Fibroblast of skin of left quadriceps (primary cell): Measurements from ENCODE around the gene BEST2.

Source experiments
- DNase-seq, 2 experiments: peaks; one replicate each; pipeline ENCODE4 v3.0.0-alpha.2; 2013; ENCODE audit warnings: low read depth in 2 of 2

The BEST2 gene

GRCh38 chr19:12769689-12770088 is 18.1 kb downstream of the BEST2 start:
- no peak for DNase-seq

- DNase-seq, result no peak
Measured at GRCh38 chr19:12770922-12771321, 19.3 kb downstream of the BEST2 start.

- no peak for DNase-seq
Measured at GRCh38 chr19:12772323-12772722, 20.7 kb downstream of the BEST2 start.

- DNase-seq, result no peak
Measured at GRCh38 chr19:12773571-12773970, 22.0 kb downstream of the BEST2 start.

DNA sequence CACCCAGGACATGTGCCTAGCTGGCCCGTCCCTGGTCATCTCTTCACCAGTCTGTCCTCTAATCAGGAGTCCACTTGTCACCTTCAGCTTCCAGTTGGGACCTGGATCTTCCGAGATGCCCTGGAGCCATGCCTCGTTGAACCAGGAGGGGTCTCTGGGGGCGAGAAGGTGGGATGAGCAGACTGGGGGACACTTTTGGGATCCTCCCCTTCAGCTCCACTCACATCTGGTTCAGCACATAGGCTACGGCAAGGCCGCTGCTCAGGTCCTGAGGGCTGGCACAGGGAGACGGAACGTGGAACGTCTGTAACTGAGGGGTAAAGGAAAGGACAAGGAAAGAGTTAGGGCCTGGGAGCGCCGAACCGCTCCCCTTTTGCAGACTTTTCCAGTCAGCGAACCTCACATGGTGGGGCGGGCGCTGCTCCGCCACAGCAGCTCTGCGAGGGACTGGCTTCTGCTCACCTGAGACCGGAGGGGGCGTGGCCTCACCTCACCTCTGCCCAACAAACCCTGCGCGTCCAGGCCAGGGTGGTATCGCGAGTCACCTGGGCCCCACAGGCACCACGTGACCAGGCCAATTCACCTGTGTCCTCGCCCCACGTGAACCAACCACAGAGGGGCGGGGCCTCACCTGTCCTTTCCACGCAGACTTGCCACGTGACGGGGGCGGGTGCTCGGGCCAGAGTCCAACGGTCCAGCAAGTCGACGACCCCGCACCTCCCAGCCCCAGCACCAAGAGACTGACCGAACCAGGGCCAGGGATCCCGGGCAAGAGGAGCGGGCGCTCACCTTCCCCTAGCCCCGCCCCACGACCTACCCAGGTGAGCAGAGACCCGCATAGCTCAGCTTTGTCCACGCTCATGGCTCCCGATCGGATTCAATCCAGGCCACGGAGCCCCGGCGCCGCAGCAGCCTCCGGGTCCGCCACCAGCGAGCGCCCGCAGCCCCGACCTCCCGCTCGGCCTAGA is 23.3 kb downstream of the BEST2 start, which contains the start of gene HOOK2:
Gene HOOK2 (minus strand): TSS at position 965 of the 968 bp plus-strand sequence. CDS start 103 bp downstream, at position 862.
- no peak for DNase-seq

GRCh38 chr19:12777217-12778016 is 25.8 kb downstream of the BEST2 start:
- DNase-seq, result no peak

DNA sequence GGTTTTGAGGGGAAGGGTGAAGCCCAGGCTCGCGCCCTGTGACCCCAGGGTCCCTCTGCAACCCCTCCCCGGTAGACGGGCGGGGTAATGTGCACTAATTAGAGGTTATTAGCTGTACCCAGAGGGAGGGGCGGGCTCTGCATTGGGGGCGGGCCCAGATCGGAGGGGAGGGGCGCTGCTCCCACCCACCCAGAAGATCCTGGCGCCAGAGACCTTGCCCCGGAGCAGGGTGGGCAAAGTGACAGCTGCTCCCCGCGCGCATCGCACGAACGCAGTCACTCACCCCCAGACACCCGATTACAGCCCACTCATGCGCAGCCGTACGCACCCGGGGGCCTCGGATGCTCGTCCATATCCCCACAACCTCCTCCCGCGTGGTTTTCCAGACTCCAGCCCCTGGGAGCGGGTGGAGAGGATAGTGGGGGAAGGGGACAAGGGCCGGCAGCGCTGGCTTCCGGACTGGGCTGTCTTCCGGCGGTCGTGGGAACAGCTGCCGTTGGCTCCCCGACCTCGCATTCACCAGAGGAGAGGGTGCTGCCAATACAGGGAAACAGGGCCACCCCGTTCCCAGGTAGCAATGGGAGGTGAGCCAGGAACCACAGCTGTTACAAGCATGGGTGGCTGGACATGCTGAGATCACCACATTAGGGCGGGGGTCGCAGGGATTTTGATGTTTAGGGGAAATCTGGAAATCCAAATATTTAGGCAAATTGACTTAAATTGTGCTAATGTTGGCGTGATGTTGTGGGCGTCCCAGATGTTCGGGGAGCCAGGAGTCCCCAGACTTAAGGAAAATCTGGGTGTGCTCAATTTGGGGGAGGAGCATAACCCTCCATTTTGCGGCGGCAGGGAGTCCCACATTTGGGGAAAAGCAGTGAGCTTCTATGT is 26.7 kb downstream of the BEST2 start:
- peak; percentile 50 to 55 for DNase-seq

DNA sequence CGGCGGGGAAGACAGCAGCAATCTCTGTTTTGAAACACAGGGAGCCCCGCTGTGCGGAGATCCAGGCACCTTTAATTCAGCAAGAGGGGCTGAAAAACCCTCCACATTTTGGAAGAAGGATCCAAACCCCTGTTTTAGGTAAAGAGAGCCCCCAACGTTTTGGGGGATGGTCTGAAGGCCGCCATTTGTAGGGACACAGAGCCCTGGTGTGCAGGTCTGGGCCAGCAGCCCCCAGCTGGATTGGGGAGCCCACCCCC is 27.2 kb downstream of the BEST2 start:
- DNase-seq, result no peak

- peak; percentile 71 to 75 for DNase-seq
Measured at GRCh38 chr19:12779162-12779993, 27.8 kb downstream of the BEST2 start.

GRCh38 chr19:12782174-12782423 is 30.5 kb downstream of the BEST2 start:
- DNase-seq, result no peak

DNA sequence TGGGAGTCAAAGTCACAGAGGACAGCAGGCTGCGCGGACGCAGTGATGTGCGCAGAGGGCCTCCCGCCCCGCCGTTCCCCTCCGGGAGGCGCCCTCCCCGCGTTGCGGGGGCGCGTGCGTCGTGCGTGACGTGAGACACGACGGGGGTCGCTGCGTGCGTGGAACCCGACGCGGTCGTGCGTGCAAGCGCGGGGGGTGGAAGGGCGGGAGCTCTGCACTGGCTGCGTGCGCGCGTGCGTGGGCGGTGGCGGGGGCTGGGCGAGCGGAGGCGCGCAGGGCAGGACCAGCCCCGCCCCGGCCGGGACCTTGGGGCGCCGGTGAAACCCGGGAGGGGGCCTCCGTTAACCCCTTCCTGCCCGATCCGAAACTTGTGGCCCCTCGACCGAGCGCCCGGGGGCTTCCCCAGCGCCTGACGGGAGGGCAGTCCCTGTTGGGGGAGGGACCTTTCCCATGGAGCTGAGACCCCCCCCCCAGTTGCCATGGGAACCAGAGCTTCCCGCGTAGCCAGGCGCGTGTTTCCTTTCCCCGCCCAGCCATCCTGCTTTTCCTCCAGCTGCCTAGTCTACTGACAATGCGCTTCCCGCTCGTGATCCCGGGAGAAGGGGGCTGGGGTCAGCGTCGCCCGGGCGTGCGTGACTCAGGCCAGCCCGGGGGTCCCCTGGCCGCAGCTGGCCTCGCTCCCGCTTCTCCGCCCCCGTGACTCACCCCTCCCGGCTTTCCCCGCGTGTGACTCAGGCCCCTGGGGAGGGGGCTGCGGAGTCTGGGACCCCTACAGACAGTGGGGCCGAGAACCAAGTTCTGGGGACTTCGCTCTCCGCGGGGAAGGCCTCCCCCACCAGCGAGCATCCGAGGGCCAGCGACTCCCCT is 31.1 kb downstream of the BEST2 start:
- DNase-seq, result peak; percentile 64

DNA sequence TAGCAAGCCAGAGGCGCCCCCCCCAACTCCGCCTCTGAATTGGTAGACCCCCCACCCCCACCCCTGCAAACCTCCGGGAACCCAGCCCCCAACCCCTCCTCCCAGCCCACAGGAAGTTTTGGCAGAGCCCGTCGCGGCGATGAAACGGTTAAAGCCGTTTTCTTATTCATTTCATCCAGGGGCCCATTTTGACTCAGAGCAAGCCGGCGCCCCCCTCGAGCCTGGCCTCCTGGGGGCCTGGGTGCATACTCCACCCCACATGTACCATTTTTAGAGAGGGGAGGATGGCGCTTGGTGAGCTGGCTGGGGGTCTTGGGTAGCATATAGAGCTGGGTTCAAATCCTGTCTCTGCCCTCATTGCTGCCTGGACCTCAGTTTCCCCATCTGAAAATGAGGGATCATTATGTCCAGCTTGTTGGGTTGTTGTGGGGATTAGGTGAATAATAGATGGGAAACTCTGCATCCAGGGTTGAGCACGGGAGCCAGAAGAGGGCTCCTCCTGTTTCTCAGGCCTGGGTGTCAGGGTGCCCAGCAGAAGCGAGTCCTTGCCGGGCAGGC is 31.8 kb downstream of the BEST2 start:
- no peak for DNase-seq

- DNase-seq, result no peak
Measured at GRCh38 chr19:12783849-12784393, 32.3 kb downstream of the BEST2 start.

DNA sequence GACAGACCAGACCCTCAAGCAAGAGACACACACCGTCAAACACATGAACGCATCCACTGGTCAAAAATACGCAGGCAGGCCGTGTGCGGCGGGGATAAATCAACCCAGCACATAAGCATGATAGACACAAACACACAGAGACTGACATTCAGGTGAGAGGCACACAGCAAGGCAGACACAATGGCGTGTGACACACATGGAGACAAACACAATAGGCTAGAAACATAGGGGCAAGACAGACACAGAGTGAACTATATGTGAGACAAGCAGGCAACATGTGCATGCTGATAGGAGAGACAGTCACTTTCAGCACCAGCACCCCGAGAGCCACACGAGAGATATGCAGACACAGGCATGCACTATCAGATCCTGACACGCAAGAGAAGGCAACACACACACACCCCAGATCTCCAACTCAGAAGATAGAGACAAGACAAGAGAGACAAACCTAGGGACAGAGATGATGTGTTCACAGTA is 32.8 kb downstream of the BEST2 start:
- DNase-seq, result no peak

GRCh38 chr19:12784871-12785430 is 33.4 kb downstream of the BEST2 start:
- no peak for DNase-seq

- DNase-seq, result no peak
Measured at GRCh38 chr19:12785431-12786031, 33.9 kb downstream of the BEST2 start.

- no peak for DNase-seq
Measured at GRCh38 chr19:12786141-12786870, 34.7 kb downstream of the BEST2 start.

- no peak for DNase-seq
Measured at GRCh38 chr19:12786952-12787351, 35.4 kb downstream of the BEST2 start.
